GM19467 (cell line): Measurements from ENCODE around the gene BCAS4.
A peak's percentile ranks its signal among the peaks of the same experiment; 100 is the strongest.
"Not testable (repeated sequence)": the region's sequence is repeated elsewhere in the genome, so short reads cannot be mapped to it uniquely, and the experiment has no call there.

Experiments
- ATAC-seq: cut with Tn5 transposase; IDR thresholded peaks from one replicate; pipeline ENCODE4 v1.9.1; 2021; ENCODE audit warnings: mild to moderate bottlenecking, moderate library complexity; ENCODE audit not compliant: unreplicated experiment

The BCAS4 gene

DNA sequence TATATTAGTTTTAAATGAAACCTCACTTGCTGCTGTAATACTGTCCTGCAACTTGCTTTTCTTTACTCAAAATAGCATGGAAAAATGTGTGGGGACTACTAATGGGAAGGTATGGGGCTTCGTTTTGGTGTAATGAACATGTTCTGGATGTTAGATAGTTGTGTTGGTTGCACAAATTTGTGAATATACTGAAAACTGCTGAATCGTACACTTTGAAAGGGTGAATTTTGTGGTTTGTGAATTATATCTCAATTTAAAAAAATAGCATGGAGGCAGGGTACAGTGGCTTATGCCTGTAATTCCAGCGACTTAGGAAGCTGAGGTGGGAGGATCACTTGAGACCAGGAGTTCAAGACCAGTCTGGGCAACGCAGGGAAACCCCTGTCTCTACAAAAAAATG lies 2.3 kb downstream of the BCAS4 start:
- no peak for ATAC-seq

DNA sequence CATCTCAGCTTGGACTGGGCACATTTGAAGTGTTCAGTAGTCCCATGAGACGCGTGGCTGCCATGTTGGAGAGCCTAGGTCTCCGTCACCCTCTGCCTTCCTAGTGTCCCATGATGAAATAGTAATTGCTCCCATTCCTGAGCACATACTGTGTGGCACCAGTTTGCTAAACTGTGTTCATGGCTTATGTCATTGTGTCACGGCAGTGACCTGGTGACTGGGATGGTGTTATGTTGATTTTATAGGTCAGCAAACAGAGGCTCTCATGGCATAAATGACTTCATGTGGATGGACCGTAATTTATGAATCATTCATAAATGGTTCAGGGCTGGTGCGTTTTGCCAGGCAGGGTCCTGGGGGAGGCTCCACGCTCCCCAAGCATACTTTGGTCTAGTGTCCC lies 3.8 kb downstream of the BCAS4 start:
- ATAC-seq = no peak

DNA sequence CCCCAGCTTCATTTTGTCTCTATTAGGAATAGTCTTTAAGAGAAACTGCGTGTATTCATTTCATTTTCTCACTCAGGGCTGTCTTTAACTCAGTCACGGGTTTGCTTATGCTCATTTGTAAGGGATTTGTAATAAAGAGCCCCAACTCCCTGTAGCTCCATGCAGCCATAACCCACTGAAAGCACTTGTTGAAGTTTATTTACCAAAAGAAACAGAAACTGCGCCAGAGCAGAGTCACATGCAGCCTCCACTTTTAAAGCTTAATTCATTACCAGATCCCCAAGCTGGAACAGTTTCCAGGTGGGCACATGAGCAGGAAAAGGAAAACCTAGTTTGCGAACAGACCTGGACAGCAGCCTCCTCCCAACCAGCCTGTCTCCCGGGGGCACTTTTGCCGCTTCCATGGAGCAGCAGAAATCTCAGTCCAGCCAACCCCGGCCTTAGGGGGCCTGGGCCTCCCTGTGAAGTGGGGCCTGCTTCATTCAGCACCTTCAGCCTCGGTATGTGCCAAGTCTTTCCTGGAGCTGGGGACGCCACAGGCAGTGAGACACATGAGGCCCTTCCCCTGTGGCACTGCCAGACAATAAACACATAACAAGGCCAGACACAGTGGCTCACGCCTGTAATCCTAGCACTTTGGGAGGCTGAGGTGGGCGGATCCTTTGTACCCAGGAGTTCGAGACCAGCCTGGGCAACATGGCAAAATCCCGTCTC lies 4.5 kb downstream of the BCAS4 start:
- no peak for ATAC-seq

DNA sequence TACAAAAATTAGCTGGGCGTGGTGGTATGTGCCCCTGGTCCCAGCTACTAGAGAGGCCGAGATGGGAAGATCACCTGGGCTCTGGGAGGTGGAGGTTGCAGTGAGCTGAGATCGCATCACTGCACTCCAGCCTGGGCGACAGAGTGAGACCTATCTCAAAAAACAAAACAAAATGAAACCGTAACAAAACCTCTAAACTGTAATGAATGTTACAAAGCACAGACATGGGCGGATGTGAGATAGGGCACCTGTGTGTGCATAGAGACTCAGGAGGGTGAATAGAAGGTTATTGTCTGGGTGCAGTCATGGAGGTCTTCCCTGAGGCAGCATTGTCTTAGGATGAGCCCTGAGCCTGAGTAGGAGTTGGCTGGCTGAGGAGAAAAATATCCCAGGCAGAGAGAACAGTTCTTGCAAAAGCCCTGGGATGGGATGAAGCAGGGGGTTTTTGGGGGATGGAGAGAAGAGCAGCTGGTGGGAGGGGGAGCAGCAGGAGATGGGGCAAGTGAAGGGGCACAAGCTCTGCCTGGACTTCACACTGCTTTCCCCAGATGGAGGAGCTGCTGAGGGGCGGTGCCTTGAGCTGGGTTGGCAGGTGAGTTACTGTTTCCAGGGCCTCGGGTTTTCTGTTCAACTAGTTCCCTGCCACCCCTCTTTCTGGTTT lies 5.2 kb downstream of the BCAS4 start:
- peak; percentile 41 for ATAC-seq

DNA sequence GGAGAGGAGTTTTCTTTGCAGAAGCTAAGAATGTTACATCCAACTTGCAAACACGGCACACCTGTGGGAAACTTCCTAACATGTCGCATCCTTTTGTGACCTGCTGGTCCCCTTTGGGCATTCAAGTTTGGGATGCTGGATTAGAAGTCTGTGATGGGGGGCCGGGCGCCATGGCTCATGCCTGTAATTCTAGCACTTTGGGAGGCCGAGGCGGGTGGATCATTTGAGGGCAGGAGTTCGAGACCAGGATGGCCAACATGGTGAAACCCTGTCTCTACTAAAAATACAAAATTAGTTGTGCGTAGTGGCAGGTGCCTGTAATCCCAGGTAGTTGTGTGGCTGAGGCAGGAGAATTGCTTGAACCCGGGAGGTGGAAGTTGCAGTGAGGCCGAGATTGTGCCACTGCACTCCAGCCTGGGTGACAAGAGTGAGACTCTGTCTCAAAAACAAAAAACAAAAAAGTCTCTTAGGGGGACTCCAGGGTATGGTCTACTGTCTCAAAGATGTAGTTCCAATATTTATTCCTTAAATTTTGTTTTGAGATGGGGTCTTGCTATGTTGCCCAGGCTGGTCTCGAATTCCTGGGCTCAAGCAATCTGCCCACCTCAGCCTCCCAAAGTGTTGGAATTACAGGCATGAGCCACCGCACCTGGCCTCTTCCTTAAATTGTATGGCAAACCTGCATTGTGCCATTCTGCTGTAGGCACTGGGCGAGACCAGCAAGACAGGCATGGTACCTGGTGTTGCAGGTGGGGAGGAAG lies 6.3 kb downstream of the BCAS4 start:
- ATAC-seq = not testable (repeated sequence)

DNA sequence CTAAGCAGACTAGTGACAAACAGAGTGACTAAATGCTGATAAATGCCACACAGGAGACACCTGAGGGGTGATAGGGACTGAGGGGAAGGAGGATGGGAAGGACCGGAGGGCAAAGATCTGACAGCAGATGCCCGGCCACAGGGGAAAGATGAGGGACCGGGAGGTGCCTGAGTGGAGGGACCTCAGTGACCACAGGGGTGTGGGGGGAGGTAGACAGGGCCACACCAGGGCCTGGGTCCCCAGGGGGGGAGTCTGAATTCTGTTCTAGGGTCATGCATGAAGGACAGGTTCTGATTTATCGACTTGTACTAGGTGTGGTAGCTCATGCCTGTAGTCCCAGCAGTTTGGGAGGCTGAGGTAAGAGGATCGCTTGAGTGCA lies 6.9 kb downstream of the BCAS4 start:
- ATAC-seq = no peak

DNA sequence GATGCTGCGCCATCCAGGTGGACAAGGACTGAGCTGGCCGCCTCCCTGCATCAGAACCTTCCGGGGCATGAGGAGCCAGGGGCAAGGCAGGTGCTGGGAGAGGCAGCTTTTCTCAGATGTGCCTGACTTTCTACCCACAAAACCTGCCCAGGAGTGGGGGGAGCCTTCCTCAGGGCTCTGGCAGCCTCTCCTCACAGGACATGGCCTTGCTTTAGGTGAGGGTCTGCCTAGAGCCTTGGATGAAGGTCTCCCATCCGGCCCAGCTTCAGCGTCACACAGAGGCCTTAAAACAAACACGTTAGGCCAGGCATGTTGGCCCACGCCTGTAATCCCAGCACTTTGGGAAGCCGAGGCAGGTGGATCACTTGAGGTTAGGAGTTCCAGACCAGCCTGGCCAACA lies 7.4 kb downstream of the BCAS4 start:
- no peak for ATAC-seq

DNA sequence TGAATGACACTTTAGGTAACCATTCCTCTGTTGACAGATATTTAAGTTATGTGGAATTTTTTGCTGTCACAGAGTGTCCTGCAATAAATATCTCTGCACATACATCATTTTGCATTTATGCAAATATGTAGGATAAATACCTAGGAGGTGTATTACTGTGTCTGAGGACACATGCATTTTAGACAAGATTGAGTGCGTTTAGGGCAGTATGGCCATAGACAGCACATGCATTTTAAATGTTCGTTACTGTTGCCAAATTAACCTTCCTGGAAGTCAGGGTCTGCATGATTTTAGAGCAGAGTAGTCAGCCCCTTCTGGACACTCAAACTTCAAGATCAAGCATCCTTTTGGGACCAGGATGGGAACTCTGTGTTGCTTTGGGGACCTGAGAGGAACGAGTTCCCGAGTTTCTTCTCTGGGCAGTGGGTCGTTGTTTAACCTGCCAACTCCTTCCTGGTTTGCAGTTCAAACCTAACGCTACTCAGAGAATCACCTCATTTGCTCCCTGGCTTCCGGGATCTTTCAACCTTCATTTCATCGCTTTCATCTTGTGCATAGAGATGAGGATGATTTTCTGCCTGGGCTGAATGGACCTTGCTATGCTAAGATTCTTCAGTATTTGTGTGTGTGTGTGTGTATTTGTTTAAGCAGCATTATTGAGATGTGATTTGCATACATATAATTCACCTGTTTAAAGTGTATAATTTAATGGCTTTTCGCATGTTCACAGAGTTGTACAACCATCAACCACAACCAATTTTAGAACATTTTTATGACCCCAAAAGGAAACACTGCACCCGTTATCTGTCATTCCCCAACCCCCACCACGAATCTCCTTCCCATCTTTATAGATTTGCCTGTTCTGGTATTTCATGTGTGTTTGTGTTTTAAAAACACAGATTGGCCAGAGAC lies 9.8 kb downstream of the BCAS4 start:
- ATAC-seq = no peak

DNA sequence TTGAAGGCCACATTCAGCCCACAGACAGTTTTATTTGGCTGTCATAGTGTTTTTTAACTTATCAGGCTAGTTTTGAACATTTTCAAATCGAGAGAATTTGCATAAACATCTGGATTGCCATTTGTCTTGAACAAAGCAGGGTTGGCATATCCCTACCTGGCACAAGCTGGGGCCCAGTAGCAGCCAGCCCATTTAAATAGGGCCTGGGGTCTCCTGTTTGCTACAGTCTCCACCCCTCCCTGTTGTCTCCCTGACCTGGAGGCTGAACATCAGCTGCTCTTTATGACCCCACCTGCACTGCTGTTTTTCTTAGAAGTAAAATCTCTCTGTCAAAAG lies 10.5 kb downstream of the BCAS4 start:
- no peak for ATAC-seq

DNA sequence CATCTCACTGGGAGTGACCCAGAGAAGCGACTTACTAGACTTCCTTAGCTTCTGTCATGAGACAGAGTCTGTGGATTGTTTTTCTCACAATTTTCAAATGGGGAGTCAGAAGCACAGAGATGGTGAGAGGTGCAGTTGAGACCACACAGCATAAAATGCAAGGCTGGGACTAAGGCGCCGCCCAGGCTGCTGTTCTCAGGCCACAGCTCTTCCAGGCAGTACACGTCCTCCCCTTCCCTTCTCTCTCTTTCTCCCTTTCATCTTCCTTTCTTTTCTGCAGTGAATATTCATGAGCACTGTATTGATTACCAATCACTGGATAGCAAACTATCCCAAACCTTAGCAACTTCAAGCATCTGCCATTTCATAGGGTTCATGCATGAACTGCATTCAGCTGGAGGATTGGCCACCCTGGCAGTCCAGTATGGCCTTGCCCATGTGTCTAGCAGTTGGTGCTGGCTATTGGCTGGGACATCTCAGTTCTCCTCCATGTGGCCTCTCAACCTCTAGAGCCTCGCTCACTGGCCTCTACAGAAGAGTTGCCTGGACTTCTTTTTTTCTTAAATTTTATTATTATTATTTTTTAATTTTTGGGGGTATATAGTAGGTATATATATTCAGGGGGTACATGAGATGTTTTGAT lies 11.4 kb downstream of the BCAS4 start:
- ATAC-seq = no peak

DNA sequence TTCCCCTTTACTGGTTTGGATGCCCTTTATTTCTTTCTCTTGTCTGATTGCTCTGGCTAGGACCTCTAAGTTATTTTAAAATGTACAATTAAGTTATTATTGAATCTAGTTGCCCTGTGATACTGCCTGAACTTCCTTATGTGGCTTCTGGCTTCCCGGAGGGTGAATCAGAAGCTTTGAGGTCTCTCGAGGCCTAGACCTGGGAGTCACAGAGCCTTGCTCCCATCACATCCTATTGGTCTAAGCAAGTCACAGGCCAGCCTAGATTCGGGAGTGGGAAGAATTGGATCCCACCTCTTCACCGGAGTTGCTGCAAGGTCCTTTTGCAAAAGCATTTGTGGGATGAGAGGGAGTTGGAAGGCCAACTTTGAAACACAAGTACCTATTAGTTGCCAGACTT lies 15.2 kb downstream of the BCAS4 start:
- no peak for ATAC-seq

DNA sequence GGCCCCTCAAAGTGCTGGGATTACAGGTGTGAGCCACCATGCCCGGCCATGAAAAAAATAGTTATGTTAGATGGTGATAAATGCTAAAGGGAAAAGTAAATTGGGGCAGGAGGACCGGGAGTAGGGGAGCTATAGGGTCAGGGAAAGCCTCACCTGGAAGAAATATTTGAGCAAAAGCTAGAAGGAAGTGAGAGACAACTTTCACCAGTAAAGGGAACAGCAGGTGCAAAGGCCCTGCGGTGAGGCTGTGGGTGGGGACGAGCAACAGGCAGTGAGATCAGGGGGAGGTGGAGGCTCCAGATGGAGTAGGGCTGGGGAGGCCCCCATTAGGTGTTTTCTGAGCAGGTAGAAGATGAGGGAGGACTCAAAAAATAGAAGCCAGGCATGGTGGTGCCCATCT lies 16.0 kb downstream of the BCAS4 start:
- ATAC-seq = no peak

DNA sequence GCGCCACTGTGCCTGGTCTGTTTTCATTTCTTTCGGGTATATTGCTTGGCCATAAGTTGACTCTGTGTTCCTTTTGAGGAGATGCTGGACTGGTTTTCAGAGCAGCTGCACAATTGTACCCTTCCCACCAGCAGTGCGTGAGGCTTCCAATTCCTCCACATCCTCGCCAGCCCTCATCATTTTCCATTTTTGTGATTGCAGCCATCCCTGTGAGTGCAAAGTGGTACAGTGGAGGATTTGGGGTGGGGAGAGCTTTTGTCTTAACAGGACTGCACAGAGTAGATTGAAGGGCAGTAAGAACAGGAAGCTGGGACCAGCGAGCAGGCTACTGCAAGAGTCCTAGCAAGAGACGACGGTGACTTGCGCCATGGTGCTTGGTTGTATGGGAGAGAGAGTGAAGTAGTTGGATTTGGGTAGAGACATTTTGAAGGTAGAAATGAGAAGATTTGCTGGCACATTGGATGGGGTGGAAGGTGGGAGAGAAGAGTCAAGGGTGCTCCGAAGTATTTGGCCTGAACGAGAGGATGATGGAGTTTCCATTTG lies 18.3 kb downstream of the BCAS4 start:
- no peak for ATAC-seq

DNA sequence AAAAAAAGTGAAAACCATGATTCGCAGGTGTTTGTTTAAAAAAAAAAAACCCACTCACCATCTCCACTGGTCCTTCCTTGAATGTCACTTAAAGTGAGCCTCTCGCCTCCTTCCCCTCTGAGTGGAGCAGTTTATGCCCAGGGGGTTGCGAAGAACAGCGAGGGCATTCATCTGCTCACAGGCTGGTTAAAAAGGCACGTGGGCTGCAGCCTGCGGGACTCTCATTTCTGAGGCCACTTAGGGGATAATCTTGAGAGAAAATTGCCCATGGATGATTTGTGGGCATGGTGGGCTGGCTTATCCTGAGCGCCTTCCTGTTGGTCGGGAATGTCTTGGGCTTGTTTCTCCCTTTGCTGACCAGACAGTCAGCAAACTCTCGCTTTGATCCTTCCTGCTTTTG lies 18.9 kb downstream of the BCAS4 start:
- no peak for ATAC-seq

DNA sequence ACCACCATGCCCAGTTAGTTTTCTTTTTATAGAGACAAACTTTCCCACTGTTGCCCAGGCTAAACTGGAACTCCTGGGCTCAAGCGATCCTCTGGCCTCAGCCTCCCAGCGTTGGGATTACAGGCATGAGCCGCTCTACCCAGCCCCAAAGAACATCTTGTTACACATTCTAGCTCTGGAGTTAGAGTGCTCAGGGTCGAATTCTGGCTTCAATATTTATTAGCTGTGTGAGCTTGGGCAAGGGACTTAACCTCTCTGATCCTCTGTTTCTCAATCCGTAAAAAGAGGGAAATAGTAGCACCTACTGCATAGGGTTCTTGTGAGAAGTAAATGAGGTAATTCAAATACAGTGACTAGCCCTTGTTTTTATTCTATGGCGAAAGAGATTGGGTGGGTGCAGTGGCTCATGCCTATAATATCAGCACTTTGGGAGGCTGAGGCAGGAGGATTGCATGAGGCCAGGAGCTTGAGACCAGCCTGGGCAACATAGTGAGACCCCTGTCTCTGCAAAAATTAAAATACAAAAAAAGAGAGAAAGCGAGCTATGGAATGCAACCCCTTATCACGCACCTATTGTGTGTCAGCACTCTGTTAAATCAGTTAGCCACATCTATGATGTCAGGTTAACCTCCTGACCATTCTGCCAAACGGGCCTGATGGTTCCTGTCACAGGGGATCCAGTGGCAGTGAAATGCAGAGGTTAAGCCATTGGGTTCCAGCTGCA lies 19.7 kb downstream of the BCAS4 start:
- ATAC-seq = no peak

DNA sequence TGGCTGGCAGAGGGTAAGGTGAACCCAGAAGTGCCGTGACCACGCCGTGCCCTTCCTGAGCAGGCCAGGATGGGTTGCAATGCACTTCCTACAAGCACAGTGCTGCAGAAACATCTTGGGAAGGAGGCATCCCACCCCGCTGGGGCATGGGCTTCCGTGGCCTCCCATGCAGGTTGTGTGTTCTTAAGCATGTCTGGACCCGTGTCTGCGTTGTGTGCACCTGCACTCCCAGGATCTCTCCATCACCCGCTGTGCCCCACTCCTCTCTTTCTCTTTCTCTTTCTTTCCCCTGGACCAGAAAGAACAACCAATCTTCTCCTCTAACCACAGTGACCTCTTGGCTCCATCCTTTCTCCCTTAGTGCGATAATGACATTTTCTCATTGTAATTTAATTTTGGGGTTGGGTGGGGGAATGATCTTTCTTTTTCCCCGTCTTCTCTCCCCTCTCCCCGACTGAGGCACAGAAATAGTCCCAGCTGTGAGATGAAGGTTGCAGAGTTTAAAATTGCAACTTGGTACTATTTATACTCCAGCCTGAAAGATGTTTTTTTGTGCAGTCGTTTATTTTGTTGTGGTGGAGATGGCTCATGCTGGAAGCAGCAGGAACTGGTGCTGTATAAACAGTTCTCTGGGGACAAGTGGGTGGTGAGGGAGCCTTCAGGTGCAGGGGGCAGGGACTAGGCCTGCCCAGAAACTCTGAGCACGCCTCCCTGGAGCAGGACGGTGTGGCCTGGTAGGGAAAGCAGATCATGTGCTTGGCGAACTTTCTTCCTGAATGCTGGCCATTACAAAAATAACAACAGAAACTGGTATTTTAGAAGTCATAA lies 20.5 kb downstream of the BCAS4 start:
- no peak for ATAC-seq

DNA sequence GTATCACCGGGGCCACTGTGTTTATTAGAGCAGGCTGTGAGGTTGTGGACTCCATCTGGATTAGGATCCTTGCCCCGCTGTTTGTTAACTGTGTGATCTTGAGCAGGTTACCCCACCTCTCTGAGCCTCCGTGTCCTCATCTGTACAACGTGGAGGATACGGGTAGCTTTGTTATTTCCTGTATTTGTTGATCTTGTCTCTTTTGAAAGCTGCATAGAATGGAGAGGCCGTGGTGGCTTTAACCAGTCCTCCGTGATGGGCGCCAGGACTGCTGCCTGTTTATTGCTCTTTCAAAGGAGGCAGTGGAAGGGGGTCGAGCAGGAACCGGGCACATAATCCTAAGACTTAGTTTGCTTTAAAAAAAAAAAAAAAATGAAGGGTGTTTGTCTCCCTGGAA lies 22.9 kb downstream of the BCAS4 start:
- ATAC-seq = no peak

DNA sequence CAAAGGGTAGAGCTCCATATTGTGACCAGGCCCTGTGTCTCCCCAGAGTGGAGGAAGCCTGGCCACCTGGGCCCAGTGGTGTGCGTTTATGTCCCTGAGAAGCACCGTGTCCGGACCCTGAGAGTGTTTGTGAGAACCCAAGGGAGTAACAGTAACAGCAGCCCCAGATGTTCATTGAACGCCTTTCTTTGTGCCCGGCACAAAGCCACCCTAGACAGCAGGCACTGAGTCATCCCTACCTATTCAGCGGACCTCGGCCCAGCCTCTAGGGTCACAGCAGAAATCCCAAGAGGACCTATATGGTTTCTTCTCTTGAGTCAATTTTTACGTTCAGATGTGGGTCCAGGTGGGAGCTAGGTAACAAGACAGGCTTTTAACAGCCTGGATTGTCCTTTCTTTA lies 24.5 kb downstream of the BCAS4 start:
- ATAC-seq = no peak
